Retinal pigment epithelial cell (primary cell): Measurements from ENCODE around the gene BICDL1.

Experiments used
- DNase-seq: peaks from one replicate; pipeline ENCODE4 v3.0.0-alpha.2; 2010; ENCODE audit warnings: low read depth
- H3K4me3 ChIP-seq: 2 replicates; pipeline ENCODE4 v1.5.1; 2011; ENCODE audit warnings: mild to moderate bottlenecking, low read length, control low read depth, moderate library complexity
- CTCF ChIP-seq: conservative IDR thresholded peaks from 2 replicates; pipeline ENCODE4 v1.5.1; 2011; ENCODE audit warnings: low read depth, low read length, control low read depth, inconsistent platforms

The BICDL1 gene

GRCh38 chr12:120141336-120141735, 152.3 kb downstream of the BICDL1 start:
- no peak overlapping the region for H3K4me3 ChIP-seq
- DNase-seq = no peak
- no peak for TF ChIP-seq CTCF

GRCh38 chr12:120142231-120142877, 153.3 kb downstream of the BICDL1 start:
- H3K4me3 ChIP-seq = no peak overlapping the region
- TF ChIP-seq CTCF = no peak
- DNase-seq = no peak
